ENCODE measurements around the gene KRTAP4-11.

- TF ChIP-seq, protein P1, sequence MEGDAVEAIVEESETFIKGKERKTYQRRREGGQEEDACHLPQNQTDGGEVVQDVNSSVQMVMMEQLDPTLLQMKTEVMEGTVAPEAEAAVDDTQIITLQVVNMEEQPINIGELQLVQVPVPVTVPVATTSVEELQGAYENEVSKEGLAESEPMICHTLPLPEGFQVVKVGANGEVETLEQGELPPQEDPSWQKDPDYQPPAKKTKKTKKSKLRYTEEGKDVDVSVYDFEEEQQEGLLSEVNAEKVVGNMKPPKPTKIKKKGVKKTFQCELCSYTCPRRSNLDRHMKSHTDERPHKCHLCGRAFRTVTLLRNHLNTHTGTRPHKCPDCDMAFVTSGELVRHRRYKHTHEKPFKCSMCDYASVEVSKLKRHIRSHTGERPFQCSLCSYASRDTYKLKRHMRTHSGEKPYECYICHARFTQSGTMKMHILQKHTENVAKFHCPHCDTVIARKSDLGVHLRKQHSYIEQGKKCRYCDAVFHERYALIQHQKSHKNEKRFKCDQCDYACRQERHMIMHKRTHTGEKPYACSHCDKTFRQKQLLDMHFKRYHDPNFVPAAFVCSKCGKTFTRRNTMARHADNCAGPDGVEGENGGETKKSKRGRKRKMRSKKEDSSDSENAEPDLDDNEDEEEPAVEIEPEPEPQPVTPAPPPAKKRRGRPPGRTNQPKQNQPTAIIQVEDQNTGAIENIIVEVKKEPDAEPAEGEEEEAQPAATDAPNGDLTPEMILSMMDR (IDR thresholded peaks at IDR 0.05; ENCODE audit: insufficient read depth, low read length, poor library complexity, severe bottlenecking) = no peak
- no peak for TF ChIP-seq EZH2phosphoT487 (conservative IDR thresholded peaks at IDR 0.05; ENCODE audit: low read length)
These were observed 9.2 kb upstream of the KRTAP4-11 start for GRCh38 chr17:41127371-41127770.

Measured in SU-DHL-6 (cell line).